ENCODE measurements around the gene PIEZO1.

PIEZO1 gene

GRCh38 chr16:88702371-88703210, 82.4 kb downstream of the PIEZO1 start:
- no peak overlapping the region for H3K4me3 ChIP-seq (ENCODE audit: control insufficient read depth, low read depth, low read length)
- DNase-seq (ENCODE audit: low read depth) = no peak
- TF ChIP-seq CTCF (IDR thresholded peaks at IDR 0.05; ENCODE audit: control insufficient read depth, insufficient read depth, low read depth, low read length, missing control alignments) = no peak

DNA sequence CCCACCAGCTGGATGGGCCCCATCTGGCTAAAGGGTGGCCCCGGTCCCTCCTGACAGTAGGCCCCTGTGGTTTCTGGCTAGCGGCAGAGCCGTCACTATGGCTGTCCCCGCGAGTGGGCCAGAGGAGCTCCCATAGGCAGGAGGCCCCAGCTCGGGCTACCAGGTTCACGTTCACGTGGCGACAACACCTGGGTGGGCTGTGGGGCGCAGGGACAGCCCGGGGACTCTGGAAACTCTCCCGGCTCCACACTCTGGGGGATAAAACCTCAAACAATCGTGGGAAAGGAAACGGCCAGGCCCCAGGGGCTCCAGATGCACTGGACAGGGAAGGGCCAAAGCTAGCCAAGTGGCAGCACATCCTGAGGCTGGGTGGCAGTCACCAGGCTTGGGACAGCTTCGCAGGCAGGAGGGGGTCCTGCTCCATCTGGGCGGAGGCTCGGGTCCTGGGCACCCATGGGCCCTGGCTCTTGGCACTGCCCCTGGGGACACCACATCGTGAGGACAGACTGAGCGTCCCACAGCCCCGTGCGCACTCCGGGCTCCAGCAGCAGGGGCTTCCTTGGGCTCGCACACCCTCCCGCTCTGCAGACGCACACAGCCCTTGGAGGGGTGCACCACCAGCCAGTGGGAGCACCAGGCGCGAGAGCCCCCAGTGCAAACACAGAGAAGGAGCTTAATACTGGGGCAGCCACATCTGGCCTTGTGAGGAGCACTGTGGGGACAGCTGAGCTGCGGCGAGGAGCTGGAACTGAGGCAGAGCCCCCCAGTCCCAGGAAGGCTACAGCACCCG, 83.2 kb downstream of the PIEZO1 start:
- TF ChIP-seq CTCF (IDR thresholded peaks at IDR 0.05; ENCODE audit: control insufficient read depth, insufficient read depth, low read depth, low read length, missing control alignments) = no peak

GRCh38 chr16:88700636-88701482, 84.2 kb downstream of the PIEZO1 start:
- no peak overlapping the region for H3K4me3 ChIP-seq (ENCODE audit: control insufficient read depth, low read depth, low read length)
- no peak for TF ChIP-seq CTCF (IDR thresholded peaks at IDR 0.05; ENCODE audit: control insufficient read depth, insufficient read depth, low read depth, low read length, missing control alignments)
- no peak for DNase-seq (ENCODE audit: low read depth)

More for the DNA sequence above, 83.2 kb downstream of the PIEZO1 start:
- no peak for DNase-seq (ENCODE audit: low read depth)
- no peak overlapping the region for H3K4me3 ChIP-seq (ENCODE audit: control insufficient read depth, low read depth, low read length)

- no peak for DNase-seq (ENCODE audit: low read depth)
- no peak overlapping the region for H3K4me3 ChIP-seq (ENCODE audit: control insufficient read depth, low read depth, low read length)
- TF ChIP-seq CTCF (IDR thresholded peaks at IDR 0.05; ENCODE audit: control insufficient read depth, insufficient read depth, low read depth, low read length, missing control alignments) = no peak
Observed at GRCh38 chr16:88700322-88700635, 84.7 kb downstream of the PIEZO1 start.

- TF ChIP-seq CTCF (IDR thresholded peaks at IDR 0.05; ENCODE audit: control insufficient read depth, insufficient read depth, low read depth, low read length, missing control alignments) = no peak
- no peak for DNase-seq (ENCODE audit: low read depth)
- no peak overlapping the region for H3K4me3 ChIP-seq (ENCODE audit: control insufficient read depth, low read depth, low read length)
Observed at GRCh38 chr16:88699180-88699579, 85.8 kb downstream of the PIEZO1 start.

- no peak for DNase-seq (ENCODE audit: low read depth)
- no peak overlapping the region for H3K4me3 ChIP-seq (ENCODE audit: control insufficient read depth, low read depth, low read length)
- no peak for TF ChIP-seq CTCF (IDR thresholded peaks at IDR 0.05; ENCODE audit: control insufficient read depth, insufficient read depth, low read depth, low read length, missing control alignments)
Observed at GRCh38 chr16:88698646-88699045, 86.4 kb downstream of the PIEZO1 start.
